Prostate gland (tissue), 2 donors: ENCODE results near the gene OR7C2. TPM values are rescaled to one million over a fixed set of nuclear protein-coding genes. Genes with fewer than 3 reads are reported as not detected.
A peak's percentile ranks its signal among the peaks of the same experiment; 100 is the strongest.

Source experiments
- DNase-seq: peaks from one replicate; pipeline ENCODE4 v3.0.0-alpha.2; 2019; ENCODE audit warnings: low spot score
- H3K27ac ChIP-seq, 2 donors: fragments of 200-600 bp; sonication (generic); 2 replicates each; pipeline ENCODE4 v1.5.1; 2017 to 2019
- H3K27me3 ChIP-seq: fragments of 200-600 bp; sonication (generic); replicated peaks from 2 replicates; pipeline ENCODE4 v1.5.1; 2019; ENCODE audit not compliant: insufficient read depth
- H3K36me3 ChIP-seq, 2 donors: fragments of 200-600 bp; sonication (generic); 1 replicate in 1 of 2; 2 replicates in 1 of 2; pipeline versions ENCODE4 v1.5.1 to v1.8.1; 2017 to 2019
- H3K4me1 ChIP-seq: fragments of 200-600 bp; sonication (generic); replicated peaks from 2 replicates; pipeline ENCODE4 v1.5.1; 2019
- H3K4me3 ChIP-seq, 2 donors: fragments of 200-600 bp; sonication (generic); 2 replicates each; pipeline ENCODE4 v1.5.1; 2017 to 2019
- H3K9me3 ChIP-seq: fragments of 200-600 bp; sonication (generic); 2 replicates; pipeline ENCODE4 v1.5.1; 2017
- CTCF ChIP-seq, 4 experiments: fragments of 200-600 bp in 2 of 4; fragments of 450-650 bp in 2 of 4; sonication (generic) in 2 of 4; IDR thresholded peaks; 1 replicate in 3 of 4; 2 replicates in 1 of 4; pipeline ENCODE4 v1.5.1; 2016 to 2019; ENCODE audit warnings: antibody characterized with exemption in 4 of 4, mild to moderate bottlenecking in 2 of 4, moderate library complexity in 2 of 4
- POLR2A ChIP-seq: fragments of 450-650 bp; IDR thresholded peaks from one replicate; pipeline ENCODE4 v1.6.1; 2016; ENCODE audit warnings: antibody characterized with exemption, mild to moderate bottlenecking
- POLR2AphosphoS5 ChIP-seq: sonication (generic); formaldehyde crosslinking; IDR thresholded peaks from one replicate; pipeline ENCODE4 v1.6.1; 2017; ENCODE audit warnings: antibody characterized with exemption
- WGBS: methylation state at CpG from one replicate; pipeline ENCODE4 v1.1.5; 2018; 5-methylcytosine and 5-hydroxymethylcytosine counted together
- intact Hi-C: fragments of 100-400 bp; cut with DNase I; formaldehyde crosslinking; loops from one replicate; pipeline ENCODE4 v1.14.2; 2022
- total RNA-seq, 2 donors: library from RNA; depleted of rRNA; stranded (reverse); fragments of >200 nt; gene quantifications; one replicate each; pipeline ENCODE4 v1.1.0, GENCODE V29; 2016

The OR7C2 gene
- total RNA-seq, 2 donors from 2014 or later: not detected

DNA sequence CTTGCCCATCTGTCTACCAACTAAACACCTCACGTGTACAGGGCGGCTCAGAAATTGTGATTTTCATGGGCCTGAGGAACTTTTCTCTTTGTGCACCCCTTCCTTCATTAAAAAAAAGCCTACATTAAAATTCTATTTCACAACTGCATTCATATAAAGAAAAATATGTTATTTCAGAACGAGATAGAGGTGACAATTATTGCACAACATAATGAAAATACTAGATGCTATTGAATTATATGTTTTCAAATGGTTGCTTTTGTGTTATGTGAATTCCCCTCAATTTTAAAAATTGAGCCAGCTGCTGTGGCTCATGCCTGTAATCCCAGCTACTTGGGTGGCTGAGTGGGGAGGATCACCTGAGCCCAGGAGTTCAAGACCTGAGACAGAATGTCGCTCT, 33.2 kb downstream of the OR7C2 start:
- intact Hi-C loops: no loop called here
- Histone ChIP-seq H3K27ac (no peak overlapping the region), H3K27me3 (no peaks in the 10 kb centered on the region), H3K36me3 (no peaks in the 10 kb centered on the region), H3K9me3 (no peaks in the 10 kb centered on the region), H3K4me1 (no peaks in the 10 kb centered on the region), H3K4me3 (no peak overlapping the region)
- WGBS: 66% methylated on average over 4 of the region's 4 CpGs
- TF ChIP-seq POLR2AphosphoS5: no peak
- TF ChIP-seq CTCF (IDR thresholded peaks at IDR 0.05): no peak
- TF ChIP-seq POLR2A: no peak
- DNase-seq: no peak

- intact Hi-C loops: no loop called here
These were observed 35.8 kb downstream of the OR7C2 start for GRCh38 chr19:14977128-14977527.

GRCh38 chr19:14978161-14978776, 37.0 kb downstream of the OR7C2 start:
- H3K36me3 ChIP-seq: no peaks in the 10 kb centered on the region
- no peak overlapping the region for H3K27ac ChIP-seq
- TF ChIP-seq CTCF (IDR thresholded peaks at IDR 0.05) (no peak), POLR2A (no peak), POLR2AphosphoS5 (no peak)
- H3K27me3 ChIP-seq: no peaks in the 10 kb centered on the region
- no peak for DNase-seq
- no peaks in the 10 kb centered on the region for H3K9me3 ChIP-seq
- intact Hi-C loops: no loop called here
- H3K4me3 ChIP-seq: no peak overlapping the region
- 68% methylated on average over 6 of the region's 6 CpGs for WGBS
- no peaks in the 10 kb centered on the region for H3K4me1 ChIP-seq

More at GRCh38 chr19:14977128-14977527, 35.8 kb downstream of the OR7C2 start:
- Histone ChIP-seq H3K4me3 (no peak overlapping the region), H3K27ac (no peak overlapping the region), H3K4me1 (no peaks in the 10 kb centered on the region), H3K36me3 (no peaks in the 10 kb centered on the region), H3K27me3 (no peaks in the 10 kb centered on the region), H3K9me3 (no peaks in the 10 kb centered on the region)
- DNase-seq: no peak
- WGBS: 52% methylated on average over 5 of the region's 5 CpGs
- TF ChIP-seq POLR2A: no peak
- TF ChIP-seq POLR2AphosphoS5: no peak
- TF ChIP-seq CTCF (IDR thresholded peaks at IDR 0.05): no peak

GRCh38 chr19:14979476-14980255, 38.4 kb downstream of the OR7C2 start, which contains the start of gene SLC1A6:
Gene SLC1A6, minus strand, starts transcription at chr19:14979864. Its CDS starts 6,954 bp downstream, at chr19:14972910.
- intact Hi-C loops: no loop called here
- no peaks in the 10 kb centered on the region for H3K36me3 ChIP-seq
- no peak within 1 kb of the TSS for H3K27ac ChIP-seq
- H3K27me3 ChIP-seq: no peaks in the 10 kb centered on the region
- H3K4me1 ChIP-seq: no peaks in the 10 kb centered on the region
- no peak for DNase-seq
- H3K9me3 ChIP-seq: no peaks in the 10 kb centered on the region
- peak within 1 kb of the TSS; percentile 19 to 37 for H3K4me3 ChIP-seq
- WGBS: under 1% methylated on average over 35 of the region's 84 CpGs
- TF ChIP-seq POLR2AphosphoS5 (no peak), CTCF (IDR thresholded peaks at IDR 0.05) (no peak), POLR2A (no peak)

GRCh38 chr19:14985133-14985532, 43.8 kb downstream of the OR7C2 start:
- Histone ChIP-seq H3K4me3 (no peak overlapping the region), H3K27me3 (no peaks in the 10 kb centered on the region), H3K36me3 (no peaks in the 10 kb centered on the region), H3K27ac (no peak overlapping the region), H3K4me1 (no peaks in the 10 kb centered on the region), H3K9me3 (no peaks in the 10 kb centered on the region)
- DNase-seq: no peak
- no peak for TF ChIP-seq POLR2A
- WGBS: 53% methylated on average over 5 of the region's 5 CpGs
- intact Hi-C loops: no loop called here

Other genes starting within 250 kb of the OR7C2 start
- 1 to 10 TPM; 3.6 to 4.9 TPM for gene ADGRE2, start 162.9 kb upstream of the OR7C2 start, total RNA-seq
- 1 to 10 TPM in 1 of 2 donors, under 1 TPM in 1; 0.57 to 1.4 TPM for gene OR7A5, start 106.3 kb upstream of the OR7C2 start, total RNA-seq
- 1 to 10 TPM; 3.2 to 5.1 TPM for gene OR7C1, start 106.3 kb upstream of the OR7C2 start, total RNA-seq
- not detected for gene OR7A10, start 92.6 kb upstream of the OR7C2 start, total RNA-seq
- gene OR7A17, start 55.4 kb upstream of the OR7C2 start, total RNA-seq: not detected
- gene SLC1A6, start 38.4 kb downstream of the OR7C2 start, total RNA-seq: 100 to 1,000 TPM in 1 of 2 donors, under 1 TPM in 1; 0.41 to 255 TPM
- under 1 TPM; 0.09 to 0.51 TPM for gene CASP14, start 108.0 kb downstream of the OR7C2 start, total RNA-seq
- not detected for gene OR1I1, start 140.7 kb downstream of the OR7C2 start, total RNA-seq
- gene SYDE1, start 165.9 kb downstream of the OR7C2 start, total RNA-seq: 10 to 100 TPM; 12.2 to 30.4 TPM